ENCODE measurements around the gene HELZ2. TPM values are rescaled to one million over a fixed set of nuclear protein-coding genes. Genes with fewer than 3 reads are reported as not detected.

Gene HELZ2
- total RNA-seq, 1 experiment from 2014 or later = 35.2 TPM

DNA sequence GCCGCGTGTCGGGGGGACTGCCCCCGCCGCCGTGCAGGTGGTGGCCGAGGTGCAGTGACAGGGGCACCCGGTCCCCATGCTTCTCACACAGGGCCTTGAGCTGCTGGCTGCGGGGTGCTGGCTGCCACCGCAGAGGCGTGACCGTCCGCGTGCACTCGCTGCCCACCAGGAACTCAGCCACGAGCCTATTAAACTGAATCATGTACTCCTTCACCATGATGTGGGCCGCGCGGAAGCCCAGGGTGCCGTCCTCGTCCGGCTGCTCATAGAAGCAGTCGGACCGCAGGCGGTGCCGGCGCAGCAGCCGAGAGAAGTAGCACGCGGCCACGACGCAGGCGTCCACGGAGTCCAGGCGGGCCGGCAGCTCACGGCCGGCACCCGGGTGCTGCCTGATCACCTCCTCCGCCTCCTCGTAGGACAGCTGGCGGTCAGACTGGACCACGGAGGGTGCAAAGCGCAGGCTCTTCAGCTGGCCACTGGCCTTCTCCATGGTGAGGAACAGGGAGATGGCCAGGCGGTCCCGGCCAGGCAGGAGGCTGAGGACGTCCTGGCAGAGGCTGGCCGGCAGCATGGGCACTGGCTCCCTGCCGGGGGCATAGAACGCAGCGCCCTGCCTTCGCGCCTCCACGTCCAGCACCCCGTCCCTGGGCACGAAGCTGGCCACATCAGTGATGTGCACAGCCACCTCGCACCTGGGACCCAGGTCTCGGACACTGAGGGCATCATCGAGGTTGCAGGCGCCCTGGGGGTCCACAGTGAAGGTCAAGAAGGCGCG is 9.8 kb downstream of the HELZ2 start:
- BruUV-seq (replicated peaks) = no TSS peak
- H3K27ac Mint-ChIP-seq (ENCODE audit: unreplicated experiment) = no peak overlapping the region
- Histone ChIP-seq H3K36me3 (ENCODE audit: control insufficient read depth, insufficient read depth, low read length) (no peaks in the 10 kb centered on the region), H3K4me1 (no peaks in the 10 kb centered on the region), H3K27me3 (replicated peaks; ENCODE audit: control insufficient read depth, insufficient read depth, low read length) (no peaks in the 10 kb centered on the region), H3K9me3 (peaks cover 5% of the 10 kb centered on the region; the same call in 1 of the 2 replicates), H3K4me3 (ENCODE audit: low read depth, low read length) (no peak overlapping the region)
- POLR2A ChIA-PET = no interaction called here
- no peak for TF ChIP-seq CTCF (IDR thresholded peaks at IDR 0.05; ENCODE audit: insufficient read depth in 1 of 2, low read depth in 1 of 2, low read length in 1 of 2, severe bottlenecking in 1 of 2, unreplicated experiment in 1 of 2)
- no peak for DNase-seq
- H3K27me3 Mint-ChIP-seq (ENCODE audit: insufficient read depth, unreplicated experiment) = no peaks in the 10 kb centered on the region
- intact Hi-C loops (cut with micrococcal nuclease; ENCODE audit: unreplicated experiment) = no loop called here
- CTCF ChIA-PET = no interaction called here
- peaks cover 19% of the 10 kb centered on the region for H3K36me3 Mint-ChIP-seq (ENCODE audit: insufficient read depth, unreplicated experiment)
- H3K4me3 Mint-ChIP-seq (ENCODE audit: unreplicated experiment) = no peak overlapping the region
- H3K9me3 Mint-ChIP-seq (ENCODE audit: unreplicated experiment) = no peaks in the 10 kb centered on the region
- no peaks in the 10 kb centered on the region for H3K4me1 Mint-ChIP-seq (ENCODE audit: low read depth, unreplicated experiment)

DNA sequence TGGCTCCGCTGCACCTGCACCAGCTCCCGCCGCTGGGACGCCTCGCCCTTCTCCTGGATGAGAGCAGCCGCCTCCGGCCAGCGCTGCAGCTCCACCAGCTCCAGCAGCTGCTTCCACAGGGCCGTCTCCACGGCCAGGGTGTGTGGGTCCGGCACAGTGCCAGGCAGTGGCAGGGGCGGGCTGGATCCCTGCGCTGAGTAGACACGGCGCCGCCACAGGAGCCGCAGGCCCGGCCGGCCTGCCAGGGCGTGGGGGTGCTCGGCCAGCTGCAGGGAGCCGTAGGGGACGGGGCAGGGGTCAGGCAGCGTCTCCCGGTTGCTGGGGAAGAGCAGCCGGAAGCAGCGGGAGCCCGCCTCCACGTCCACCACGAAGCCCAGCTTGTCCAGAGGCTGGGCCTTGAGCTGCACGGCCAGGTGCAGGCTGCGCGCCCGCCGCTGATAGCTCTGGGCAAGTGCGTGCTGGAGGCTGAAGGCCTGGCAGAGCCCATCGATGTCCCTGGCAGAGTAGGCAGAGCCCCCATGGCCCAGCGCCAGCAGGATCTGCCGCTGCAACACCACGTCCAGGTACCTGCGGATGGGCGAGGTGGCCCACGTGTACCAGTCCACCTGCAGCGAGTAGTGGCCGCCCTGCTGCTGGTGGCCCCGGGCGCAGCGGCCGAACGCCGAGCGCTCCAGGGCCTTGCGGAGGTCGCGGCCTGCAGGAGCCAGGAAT is 10.7 kb downstream of the HELZ2 start:
- Histone ChIP-seq H3K4me3 (ENCODE audit: low read depth, low read length) (no peak overlapping the region), H3K27me3 (replicated peaks; ENCODE audit: control insufficient read depth, insufficient read depth, low read length) (no peaks in the 10 kb centered on the region), H3K36me3 (ENCODE audit: control insufficient read depth, insufficient read depth, low read length) (no peaks in the 10 kb centered on the region), H3K4me1 (no peaks in the 10 kb centered on the region; the same call in 1 of the 2 replicates), H3K9me3 (peaks cover 5% of the 10 kb centered on the region; the same call in 1 of the 2 replicates)
- H3K27me3 Mint-ChIP-seq (ENCODE audit: insufficient read depth, unreplicated experiment) = no peaks in the 10 kb centered on the region
- BruUV-seq (replicated peaks) = no TSS peak
- no peak overlapping the region for H3K27ac Mint-ChIP-seq (ENCODE audit: unreplicated experiment)
- intact Hi-C loops (cut with micrococcal nuclease; ENCODE audit: unreplicated experiment) = no loop called here
- no peak for TF ChIP-seq CTCF (IDR thresholded peaks at IDR 0.05; ENCODE audit: insufficient read depth in 1 of 2, low read depth in 1 of 2, low read length in 1 of 2, severe bottlenecking in 1 of 2, unreplicated experiment in 1 of 2)
- H3K4me3 Mint-ChIP-seq (ENCODE audit: unreplicated experiment) = no peak overlapping the region
- DNase-seq = no peak
- POLR2A ChIA-PET = no interaction called here
- H3K36me3 Mint-ChIP-seq (ENCODE audit: insufficient read depth, unreplicated experiment) = peaks cover 15% of the 10 kb centered on the region
- CTCF ChIA-PET = interaction anchor here (0.8 to 1.4 kb wide), 2 partner anchors 10 to 79 kb away, joined by 3 read pairs; partner anchors contain the start of gene HELZ2
- no peaks in the 10 kb centered on the region for H3K9me3 Mint-ChIP-seq (ENCODE audit: unreplicated experiment)
- H3K4me1 Mint-ChIP-seq (ENCODE audit: low read depth, unreplicated experiment) = no peaks in the 10 kb centered on the region

DNA sequence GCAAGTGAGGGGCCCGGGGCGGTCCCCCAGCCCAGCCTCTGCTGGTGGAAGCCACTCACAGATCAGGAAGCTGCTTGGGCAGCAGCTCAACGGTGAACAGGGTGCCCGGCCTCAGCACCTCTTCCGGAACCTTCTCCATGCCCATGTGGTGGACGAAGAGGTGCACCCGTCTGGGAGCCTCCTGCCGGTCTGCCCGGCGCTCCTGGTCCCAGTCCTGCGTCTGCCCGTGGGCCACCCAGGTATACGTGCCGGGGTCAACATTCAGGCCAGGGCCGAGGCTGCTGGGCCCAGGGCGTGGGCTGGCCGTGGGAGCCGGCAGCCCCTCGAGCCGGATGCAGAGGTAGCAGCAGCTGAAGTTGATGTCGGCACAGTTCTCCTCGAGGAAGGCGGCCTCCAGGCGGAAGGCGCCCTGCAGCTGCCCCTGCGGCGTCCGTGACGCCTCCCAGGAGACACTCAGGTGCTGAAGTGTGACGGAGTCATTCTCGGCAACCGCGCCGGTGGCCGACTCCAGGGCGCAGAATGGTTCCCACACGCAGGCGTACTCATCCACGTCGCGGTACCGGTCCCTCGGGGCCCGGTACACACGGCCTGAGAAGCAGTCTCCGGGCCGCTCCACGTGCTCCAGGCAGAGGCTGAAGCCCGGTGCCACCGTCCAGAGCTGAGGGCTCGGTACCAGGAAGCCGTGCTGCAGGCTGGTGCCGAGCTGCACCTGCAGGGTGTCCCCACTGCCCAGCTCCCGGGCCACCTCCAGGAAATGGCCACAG is 11.4 kb downstream of the HELZ2 start:
- no peaks in the 10 kb centered on the region for H3K27me3 ChIP-seq (replicated peaks; ENCODE audit: control insufficient read depth, insufficient read depth, low read length)
- no peak overlapping the region for H3K4me3 ChIP-seq (ENCODE audit: low read depth, low read length)
- H3K36me3 Mint-ChIP-seq (ENCODE audit: insufficient read depth, unreplicated experiment) = peaks cover 15% of the 10 kb centered on the region
- no peaks in the 10 kb centered on the region for H3K9me3 Mint-ChIP-seq (ENCODE audit: unreplicated experiment)
- no peaks in the 10 kb centered on the region for H3K27me3 Mint-ChIP-seq (ENCODE audit: insufficient read depth, unreplicated experiment)
- H3K4me3 Mint-ChIP-seq (ENCODE audit: unreplicated experiment) = no peak overlapping the region
- DNase-seq = no peak
- no peak overlapping the region for H3K27ac Mint-ChIP-seq (ENCODE audit: unreplicated experiment)
- POLR2A ChIA-PET = interaction anchor here (0.5 to 0.9 kb wide), 2 partner anchors 12 to 29 kb away, joined by 3 read pairs; no protein-coding TSS in a partner anchor
- BruUV-seq (replicated peaks) = no TSS peak
- H3K9me3 ChIP-seq = peaks cover 5% of the 10 kb centered on the region; the same call in 1 of the 2 replicates
- no peaks in the 10 kb centered on the region for H3K36me3 ChIP-seq (ENCODE audit: control insufficient read depth, insufficient read depth, low read length)
- CTCF ChIA-PET = interaction anchor here (0.8 to 1.4 kb wide), 2 partner anchors 11 to 79 kb away, joined by 3 read pairs; partner anchors contain the start of gene HELZ2
- no peaks in the 10 kb centered on the region; the same call in 1 of the 2 replicates for H3K4me1 ChIP-seq
- intact Hi-C loops (cut with micrococcal nuclease; ENCODE audit: unreplicated experiment) = no loop called here
- TF ChIP-seq CTCF (IDR thresholded peaks at IDR 0.05; ENCODE audit: insufficient read depth in 1 of 2, low read depth in 1 of 2, low read length in 1 of 2, severe bottlenecking in 1 of 2, unreplicated experiment in 1 of 2) = no peak
- no peaks in the 10 kb centered on the region for H3K4me1 Mint-ChIP-seq (ENCODE audit: low read depth, unreplicated experiment)
